GM19438 (cell line): ENCODE measurements around the gene ADAMTS2.

ENCODE experiments used
- ATAC-seq: cut with Tn5 transposase; IDR thresholded peaks from one replicate; pipeline ENCODE4 v1.9.1; 2021; ENCODE audit warnings: low read depth; ENCODE audit not compliant: unreplicated experiment

ADAMTS2 gene

GRCh38 chr5:179207470-179207869 is 137.8 kb downstream of the ADAMTS2 start:
- ATAC-seq: no peak

- no peak for ATAC-seq
Measured at GRCh38 chr5:179206366-179206765, 138.9 kb downstream of the ADAMTS2 start.

GRCh38 chr5:179205277-179205676 is 140.0 kb downstream of the ADAMTS2 start:
- ATAC-seq: no peak

GRCh38 chr5:179204572-179204971 is 140.7 kb downstream of the ADAMTS2 start:
- no peak for ATAC-seq

GRCh38 chr5:179203248-179203647 is 142.0 kb downstream of the ADAMTS2 start:
- no peak for ATAC-seq

- ATAC-seq: no peak
Measured at GRCh38 chr5:179201986-179202385, 143.3 kb downstream of the ADAMTS2 start.

GRCh38 chr5:179199246-179199645 is 146.0 kb downstream of the ADAMTS2 start:
- no peak for ATAC-seq

- ATAC-seq: no peak
Measured at GRCh38 chr5:179198825-179199224, 146.4 kb downstream of the ADAMTS2 start.

GRCh38 chr5:179196405-179197079 is 148.7 kb downstream of the ADAMTS2 start:
- no peak for ATAC-seq

GRCh38 chr5:179195561-179196404 is 149.5 kb downstream of the ADAMTS2 start:
- no peak for ATAC-seq

- no peak for ATAC-seq
Measured at GRCh38 chr5:179194941-179195381, 150.3 kb downstream of the ADAMTS2 start.

- ATAC-seq: no peak
Measured at GRCh38 chr5:179194201-179194910, 150.9 kb downstream of the ADAMTS2 start.

- ATAC-seq: no peak
Measured at GRCh38 chr5:179193746-179194145, 151.5 kb downstream of the ADAMTS2 start.

- ATAC-seq: no peak
Measured at GRCh38 chr5:179192891-179193470, 152.3 kb downstream of the ADAMTS2 start.

- no peak for ATAC-seq
Measured at GRCh38 chr5:179192185-179192890, 152.9 kb downstream of the ADAMTS2 start.

- no peak for ATAC-seq
Measured at GRCh38 chr5:179191506-179192184, 153.6 kb downstream of the ADAMTS2 start.

GRCh38 chr5:179190851-179191505 is 154.3 kb downstream of the ADAMTS2 start:
- no peak for ATAC-seq

- no peak for ATAC-seq
Measured at GRCh38 chr5:179188636-179189035, 156.6 kb downstream of the ADAMTS2 start.
